IMR-90 (cell line): ENCODE data around the gene TRIAP1. TPM values are rescaled to one million over a fixed set of nuclear protein-coding genes. Genes with fewer than 3 reads are reported as not detected.

Experiments
- ATAC-seq: fragments of 200-7000 bp; cut with Tn5 transposase; 2 replicates; pipeline ENCODE4 v1.9.1; 2020; ENCODE audit warnings: low read depth, mild to moderate bottlenecking, moderate library complexity
- BruUV-seq: library from RNA; stranded (reverse); fragments of 400-500 nt; replicated peaks from 2 replicates; lab custom pipeline; 2021; lab: Mats Ljungman, UMichigan
- CTCF ChIA-PET: fragments of 300-600 bp; formaldehyde crosslinking; extraction: SDS; loops from one replicate; lab custom pipeline; 2021; ENCODE audit warnings: antibody characterized with exemption; lab: Yijun Ruan, JAX
- POLR2A ChIA-PET: fragments of 300-600 bp; sonication (Branson Sonifier 250); formaldehyde crosslinking; loops from one replicate; lab custom pipeline; 2022; ENCODE audit warnings: antibody characterized with exemption; ENCODE audit not compliant: unreplicated experiment; lab: Charles Lee
- DNase-seq: peaks from one replicate; pipeline ENCODE4 v3.0.0; 2013
- H2AFZ ChIP-seq: replicated peaks from 2 replicates; pipeline ENCODE3; 2013; ENCODE audit warnings: low read length, mild to moderate bottlenecking; ENCODE audit not compliant: poor library complexity
- H2AK5ac ChIP-seq: 2 replicates; pipeline ENCODE4 v1.6.1; 2013; ENCODE audit warnings: low read depth, low read length, inconsistent platforms
- H2AK9ac ChIP-seq: replicated peaks from 2 replicates; pipeline ENCODE3; 2013; ENCODE audit warnings: mild to moderate bottlenecking, low read depth, low read length, moderate library complexity; ENCODE audit not compliant: poor library complexity
- H2BK120ac ChIP-seq: 2 replicates; pipeline ENCODE4 v1.6.1; 2013; ENCODE audit warnings: low read depth, low read length, inconsistent platforms
- H2BK15ac ChIP-seq: 3 replicates; pipeline ENCODE4 v1.6.1; 2013; ENCODE audit warnings: low read depth, low read length, inconsistent platforms
- H2BK20ac ChIP-seq: 2 replicates; pipeline ENCODE4 v1.6.1; 2013; ENCODE audit warnings: low read depth, mild to moderate bottlenecking, inconsistent platforms, low read length, moderate library complexity
- H2BK5ac ChIP-seq: 2 replicates; pipeline ENCODE4 v1.6.1; 2013; ENCODE audit warnings: mild to moderate bottlenecking, low read depth, low read length, inconsistent platforms; ENCODE audit not compliant: poor library complexity, severe bottlenecking
- H3K14ac ChIP-seq: replicated peaks from 2 replicates; pipeline ENCODE4 v1.6.1; 2013; ENCODE audit warnings: low read depth, low read length, inconsistent platforms
- H3K18ac ChIP-seq: 2 replicates; pipeline ENCODE4 v1.6.1; 2013; ENCODE audit warnings: low read depth, low read length, control low read depth
- H3K23ac ChIP-seq: 2 replicates; pipeline ENCODE4 v1.6.1; 2013; ENCODE audit warnings: low read depth, low read length, inconsistent platforms
- H3K27ac ChIP-seq: 2 replicates; pipeline ENCODE4 v1.5.1; 2013; ENCODE audit warnings: mild to moderate bottlenecking, control low read depth, low read length; ENCODE audit not compliant: insufficient read depth
- H3K27me3 ChIP-seq: 2 replicates; pipeline ENCODE4 v1.6.1; 2013; ENCODE audit warnings: low read length; ENCODE audit not compliant: control insufficient read depth, insufficient read depth
- H3K36me3 ChIP-seq: 2 replicates; pipeline ENCODE4 v1.6.1; 2013; ENCODE audit warnings: low read length, mixed read lengths; ENCODE audit not compliant: control insufficient read depth, insufficient read depth
- H3K4ac ChIP-seq: 2 replicates; pipeline ENCODE4 v1.6.1; 2013; ENCODE audit warnings: low read depth, low read length, inconsistent platforms
- H3K4me1 ChIP-seq: 2 replicates; pipeline ENCODE4 v1.6.1; 2013; ENCODE audit warnings: low read length, mixed read lengths; ENCODE audit not compliant: control insufficient read depth, insufficient read depth
- H3K4me2 ChIP-seq: 2 replicates; pipeline ENCODE4 v1.6.1; 2013; ENCODE audit warnings: low read depth, mild to moderate bottlenecking, control low read depth, low read length, moderate library complexity
- H3K4me3 ChIP-seq: 2 replicates; pipeline ENCODE4 v1.5.1; 2013; ENCODE audit warnings: low read depth, mild to moderate bottlenecking, control low read depth, low read length, moderate library complexity; ENCODE audit not compliant: insufficient read depth
- H3K56ac ChIP-seq: 2 replicates; pipeline ENCODE4 v1.6.1; 2013; ENCODE audit warnings: low read length, inconsistent platforms; ENCODE audit not compliant: insufficient read depth; ENCODE audit errors: extremely low read depth
- H3K79me1 ChIP-seq, 2 experiments: 2 replicates each; pipeline ENCODE4 v1.6.1; 2013; ENCODE audit warnings: low read length in 2 of 2, inconsistent platforms in 1 of 2, low read depth in 1 of 2
- H3K9ac ChIP-seq: 2 replicates; pipeline ENCODE4 v1.6.1; 2013; ENCODE audit warnings: low read depth, low read length, control low read depth
- H3K9me1 ChIP-seq: 2 replicates; pipeline ENCODE4 v1.6.1; 2013; ENCODE audit warnings: low read length, inconsistent platforms; ENCODE audit not compliant: insufficient read depth
- H3K9me3 ChIP-seq: 2 replicates; pipeline ENCODE4 v1.6.1; 2013; ENCODE audit warnings: low read length; ENCODE audit not compliant: control insufficient read depth, insufficient read depth
- H4K20me1 ChIP-seq: 2 replicates; pipeline ENCODE4 v1.6.1; 2013; ENCODE audit warnings: low read length, inconsistent platforms; ENCODE audit not compliant: insufficient read depth
- H4K5ac ChIP-seq: 2 replicates; pipeline ENCODE4 v1.6.1; 2013; ENCODE audit warnings: mild to moderate bottlenecking, low read depth, low read length, control low read depth
- H4K8ac ChIP-seq, 2 experiments: 2 replicates each; pipeline ENCODE4 v1.6.1; 2013; ENCODE audit warnings: low read depth in 2 of 2, low read length in 2 of 2, control low read depth in 1 of 2, inconsistent platforms in 1 of 2
- H4K91ac ChIP-seq: 2 replicates; pipeline ENCODE4 v1.6.1; 2013; ENCODE audit warnings: low read depth, low read length, inconsistent platforms; ENCODE audit not compliant: insufficient read depth
- BHLHE40 ChIP-seq: fragments of 150-350 bp; IDR thresholded peaks from 2 replicates; pipeline ENCODE4 v1.6.1; 2016; ENCODE audit warnings: mild to moderate bottlenecking, low read depth, low read length
- CEBPB ChIP-seq: IDR thresholded peaks from 2 replicates; pipeline ENCODE4 v1.6.1; 2012; ENCODE audit warnings: low read depth, low read length, improper control_type of control experiment
- CHD1 ChIP-seq: IDR thresholded peaks from 2 replicates; pipeline ENCODE4 v1.6.1; 2012; ENCODE audit warnings: low read depth, low read length, improper control_type of control experiment
- FOS ChIP-seq: fragments of 150-350 bp; IDR thresholded peaks from 2 replicates; pipeline ENCODE4 v1.6.1; 2016; ENCODE audit warnings: low read depth, low read length
- MAFK ChIP-seq: IDR thresholded peaks from 2 replicates; pipeline ENCODE4 v1.6.1; 2012; ENCODE audit warnings: low read depth, low read length, improper control_type of control experiment
- POLR2A ChIP-seq: IDR thresholded peaks from 2 replicates; pipeline ENCODE4 v1.6.1; 2012; ENCODE audit warnings: mild to moderate bottlenecking, low read depth, low read length
- RAD21 ChIP-seq: IDR thresholded peaks from 2 replicates; pipeline ENCODE4 v1.6.1; 2012; ENCODE audit warnings: low read length, improper control_type of control experiment
- RCOR1 ChIP-seq: IDR thresholded peaks from 2 replicates; pipeline ENCODE4 v1.6.1; 2012; ENCODE audit warnings: mild to moderate bottlenecking, low read length, improper control_type of control experiment; ENCODE audit not compliant: insufficient replicate concordance
- WGBS, 2 experiments: methylation state at CpG; one replicate each; pipeline versions ENCODE4 v1.1.5 to v1.1.7; 2013; ENCODE audit warnings: missing lambda C conversion rate in 2 of 2; ENCODE audit not compliant: insufficient read length in 1 of 2; ENCODE audit errors: extremely low coverage in 2 of 2; 5-methylcytosine and 5-hydroxymethylcytosine counted together
- dilution Hi-C: fragments of 300-500 bp; cut with HindIII; formaldehyde crosslinking; loops from one replicate; pipeline ENCODE4 v1.14.3; 2018; ENCODE audit warnings: low sequenced_read_pairs; ENCODE audit not compliant: unreplicated experiment
- in situ Hi-C: fragments of 300-500 bp; cut with MboI; formaldehyde crosslinking; loops from 3 replicates; pipeline ENCODE4 v1.14.3; 2019; ENCODE audit warnings: low sequenced_read_pairs, inconsistent platforms, mixed read lengths
- intact Hi-C: fragments of 100-400 bp; cut with micrococcal nuclease; formaldehyde crosslinking; loops from 2 replicates; pipeline ENCODE4 v1.10.0; 2022
- polyA plus RNA-seq, 3 experiments: library from polyadenylated mRNA; depleted of rRNA; stranded (reverse); fragments of >200 nt; gene quantifications; 2 replicates each; pipeline ENCODE4 v1.2.3, GENCODE V29; 2012; ENCODE audit warnings: low replicate concordance in 1 of 3
- total RNA-seq: library from RNA; depleted of rRNA; stranded (reverse); fragments of >200 nt; gene quantifications from 2 replicates; pipeline ENCODE4 v1.2.3, GENCODE V29; 2012
- TF ChIP-seq, protein P1 (sequence below): conservative IDR thresholded peaks from 2 replicates; pipeline ENCODE4 v1.5.1; 2012; ENCODE audit warnings: mild to moderate bottlenecking, low read depth, low read length, improper control_type of control experiment
- TF ChIP-seq, protein P2 (sequence below): fragments of 150-350 bp; IDR thresholded peaks from 2 replicates; pipeline ENCODE4 v1.6.1; 2017; ENCODE audit warnings: mild to moderate bottlenecking, antibody characterized with exemption, low read length, low read depth
- TF ChIP-seq, protein P3 (sequence below): fragments of 150-350 bp; IDR thresholded peaks from 2 replicates; pipeline ENCODE4 v1.6.1; 2016; ENCODE audit warnings: low read depth, mild to moderate bottlenecking, low read length, moderate library complexity, borderline replicate concordance

The TRIAP1 gene
- total and polyA plus RNA-seq, 2 of the 4 experiments (the other 2 are of a cell fraction) = 19.2 to 32.3 TPM

DNA sequence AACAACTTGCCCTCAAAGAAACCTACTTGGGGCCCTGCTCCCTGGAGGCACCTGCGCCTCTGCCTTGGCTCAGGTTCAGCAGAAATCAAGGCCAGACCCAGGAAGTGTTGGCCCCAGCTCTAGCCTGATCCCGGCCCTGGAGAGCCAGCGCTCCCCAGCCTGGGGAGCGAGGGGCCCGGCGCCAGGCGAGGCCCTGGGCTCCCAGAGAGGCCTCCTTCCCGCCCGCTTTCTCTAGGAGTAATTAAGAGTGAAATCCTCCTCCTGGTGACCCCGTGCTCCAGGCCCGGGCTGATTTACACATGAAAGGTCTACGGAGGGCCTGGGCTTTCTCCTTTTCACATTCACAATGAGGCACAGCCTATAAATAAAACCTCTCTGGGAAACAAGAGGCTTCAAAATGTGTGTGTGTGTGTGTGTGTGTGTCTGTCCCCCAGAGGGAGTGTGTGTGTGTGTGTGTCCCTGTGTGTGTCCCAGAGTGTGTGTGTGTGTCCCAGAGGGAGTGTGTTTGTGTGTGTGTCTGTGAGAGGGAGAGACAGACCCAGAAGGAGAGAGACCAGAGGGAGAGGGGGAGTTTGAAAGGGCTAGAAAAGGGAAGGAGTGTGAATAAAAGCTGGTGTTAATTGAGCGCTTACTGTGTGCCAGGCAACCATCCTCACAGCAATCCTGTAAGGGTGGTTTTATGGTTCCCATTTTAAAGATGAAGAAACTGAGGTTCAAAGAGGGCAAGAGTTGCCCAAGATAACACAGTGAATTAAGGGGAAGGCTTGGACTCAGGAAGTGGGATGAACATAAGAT is 32.1 kb downstream of the TRIAP1 start (continued):
- no peak for TF ChIP-seq CHD1

DNA sequence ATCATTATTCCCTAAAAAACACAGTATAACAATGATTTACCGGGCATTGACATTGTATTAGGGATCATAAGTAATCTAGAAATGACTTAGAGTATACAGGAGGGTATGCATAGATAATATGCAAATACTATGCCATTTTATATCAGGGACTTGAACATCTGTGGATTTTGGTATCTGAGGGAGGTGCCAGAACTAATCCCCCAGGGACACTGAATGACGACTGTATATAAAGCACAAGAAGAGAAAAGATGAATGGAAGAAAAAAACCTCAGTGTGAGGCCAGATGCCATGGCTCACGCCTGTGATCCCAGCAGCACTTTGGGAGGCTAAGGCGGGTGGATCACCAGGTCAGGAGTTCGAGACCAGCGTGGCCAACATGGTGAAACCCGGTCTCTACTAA is 33.8 kb downstream of the TRIAP1 start:
- TF ChIP-seq FOS (no peak), RCOR1 (no peak), CEBPB (no peak), MAFK (no peak), POLR2A (no peak), RAD21 (no peak), BHLHE40 (no peak)
- TF ChIP-seq, protein P1, sequence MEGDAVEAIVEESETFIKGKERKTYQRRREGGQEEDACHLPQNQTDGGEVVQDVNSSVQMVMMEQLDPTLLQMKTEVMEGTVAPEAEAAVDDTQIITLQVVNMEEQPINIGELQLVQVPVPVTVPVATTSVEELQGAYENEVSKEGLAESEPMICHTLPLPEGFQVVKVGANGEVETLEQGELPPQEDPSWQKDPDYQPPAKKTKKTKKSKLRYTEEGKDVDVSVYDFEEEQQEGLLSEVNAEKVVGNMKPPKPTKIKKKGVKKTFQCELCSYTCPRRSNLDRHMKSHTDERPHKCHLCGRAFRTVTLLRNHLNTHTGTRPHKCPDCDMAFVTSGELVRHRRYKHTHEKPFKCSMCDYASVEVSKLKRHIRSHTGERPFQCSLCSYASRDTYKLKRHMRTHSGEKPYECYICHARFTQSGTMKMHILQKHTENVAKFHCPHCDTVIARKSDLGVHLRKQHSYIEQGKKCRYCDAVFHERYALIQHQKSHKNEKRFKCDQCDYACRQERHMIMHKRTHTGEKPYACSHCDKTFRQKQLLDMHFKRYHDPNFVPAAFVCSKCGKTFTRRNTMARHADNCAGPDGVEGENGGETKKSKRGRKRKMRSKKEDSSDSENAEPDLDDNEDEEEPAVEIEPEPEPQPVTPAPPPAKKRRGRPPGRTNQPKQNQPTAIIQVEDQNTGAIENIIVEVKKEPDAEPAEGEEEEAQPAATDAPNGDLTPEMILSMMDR = no peak
- TF ChIP-seq, protein P2, sequence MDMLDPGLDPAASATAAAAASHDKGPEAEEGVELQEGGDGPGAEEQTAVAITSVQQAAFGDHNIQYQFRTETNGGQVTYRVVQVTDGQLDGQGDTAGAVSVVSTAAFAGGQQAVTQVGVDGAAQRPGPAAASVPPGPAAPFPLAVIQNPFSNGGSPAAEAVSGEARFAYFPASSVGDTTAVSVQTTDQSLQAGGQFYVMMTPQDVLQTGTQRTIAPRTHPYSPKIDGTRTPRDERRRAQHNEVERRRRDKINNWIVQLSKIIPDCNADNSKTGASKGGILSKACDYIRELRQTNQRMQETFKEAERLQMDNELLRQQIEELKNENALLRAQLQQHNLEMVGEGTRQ = no peak
- TF ChIP-seq, protein P3, sequence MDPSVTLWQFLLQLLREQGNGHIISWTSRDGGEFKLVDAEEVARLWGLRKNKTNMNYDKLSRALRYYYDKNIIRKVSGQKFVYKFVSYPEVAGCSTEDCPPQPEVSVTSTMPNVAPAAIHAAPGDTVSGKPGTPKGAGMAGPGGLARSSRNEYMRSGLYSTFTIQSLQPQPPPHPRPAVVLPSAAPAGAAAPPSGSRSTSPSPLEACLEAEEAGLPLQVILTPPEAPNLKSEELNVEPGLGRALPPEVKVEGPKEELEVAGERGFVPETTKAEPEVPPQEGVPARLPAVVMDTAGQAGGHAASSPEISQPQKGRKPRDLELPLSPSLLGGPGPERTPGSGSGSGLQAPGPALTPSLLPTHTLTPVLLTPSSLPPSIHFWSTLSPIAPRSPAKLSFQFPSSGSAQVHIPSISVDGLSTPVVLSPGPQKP = no peak
- ChIA-PET POLR2A (no interaction called here), CTCF (no interaction called here)
- Histone ChIP-seq H4K91ac (no peak overlapping the region), H2BK20ac (no peak overlapping the region), H3K27ac (no peak overlapping the region), H4K5ac (no peak overlapping the region), H3K4me2 (no peak overlapping the region), H3K4me3 (no peak overlapping the region), H4K20me1 (no peaks in the 10 kb centered on the region), H3K18ac (no peak overlapping the region), H2AK5ac (no peak overlapping the region), H3K79me1 (no peaks in the 10 kb centered on the region), H2AK9ac (no peak overlapping the region), H3K27me3 (peaks cover 13% of the 10 kb centered on the region), H3K36me3 (no peaks in the 10 kb centered on the region), H4K8ac (no peak overlapping the region), H2AFZ (no peak overlapping the region), H3K4me1 (no peaks in the 10 kb centered on the region), H3K9ac (no peak overlapping the region), H3K4ac (no peak overlapping the region), H2BK120ac (no peak overlapping the region), H2BK5ac (no peak overlapping the region), H3K9me3 (no peaks in the 10 kb centered on the region), H3K56ac (no peak overlapping the region), H3K9me1 (no peaks in the 10 kb centered on the region), H2BK15ac (no peak overlapping the region), H3K23ac (no peak overlapping the region), H3K14ac (no peak overlapping the region)
- 80% methylated on average over 1 of the region's 7 CpGs; no CpG with 5 or more reads in 1 of the 2 experiments for WGBS, 2 experiments
- intact Hi-C loops (loop anchor here (5.0 kb wide), 1 partner anchor 40 kb away; no protein-coding TSS in a partner anchor), dilution Hi-C loops (no loop called here), in situ Hi-C loops (no loop called here)
- DNase-seq (no peak), ATAC-seq (no peak)
- BruUV-seq = no TSS peak
